Neural cell (in vitro differentiated cells): ENCODE data around the gene MTRF1L. TPM values are rescaled to one million over a fixed set of nuclear protein-coding genes. Genes with fewer than 3 reads are reported as not detected.
A peak's percentile ranks its signal among the peaks of the same experiment; 100 is the strongest.

ENCODE experiments used
- H2AFZ ChIP-seq: fragments of 200-600, 300-800 bp; sonication (generic), shearing (Covaris generic); 2 replicates; pipeline ENCODE4 v1.6.0; 2014; ENCODE audit warnings: low read depth, mild to moderate bottlenecking, antibody characterized with exemption, low read length, moderate library complexity
- H3F3A ChIP-seq: fragments of 200-600 bp; shearing (Covaris generic); 2 replicates; pipeline ENCODE4 v1.6.1; 2016; ENCODE audit warnings: mild to moderate bottlenecking, moderate library complexity, mixed read lengths, antibody characterized with exemption, low read length; ENCODE audit not compliant: insufficient read depth, poor library complexity, severe bottlenecking
- H3K27ac ChIP-seq: fragments of 200-600, 300-800 bp; sonication (generic), shearing (Covaris generic); 2 replicates; pipeline ENCODE4 v1.5.1; 2014; ENCODE audit warnings: mild to moderate bottlenecking, low read length, moderate library complexity
- H3K27me3 ChIP-seq: fragments of 300-800, 200-600 bp; sonication (generic), shearing (Covaris generic); 2 replicates; pipeline ENCODE4 v1.6.0; 2014; ENCODE audit warnings: mild to moderate bottlenecking, low read depth, low read length, moderate library complexity; ENCODE audit not compliant: insufficient read depth
- H3K36me3 ChIP-seq: fragments of 300-800, 200-600 bp; sonication (generic), shearing (Covaris generic); 2 replicates; pipeline ENCODE4 v1.5.1; 2014; ENCODE audit warnings: mild to moderate bottlenecking, antibody characterized with exemption, low read length, moderate library complexity; ENCODE audit not compliant: insufficient read depth
- H3K4me2 ChIP-seq: fragments of 300-800, 200-600 bp; sonication (generic), shearing (Covaris generic); 2 replicates; pipeline ENCODE4 v1.6.0; 2014; ENCODE audit warnings: mild to moderate bottlenecking, low read length
- H3K4me3 ChIP-seq: fragments of 300-800, 200-600 bp; sonication (generic), shearing (Covaris generic); 2 replicates; pipeline ENCODE4 v1.5.1; 2014; ENCODE audit warnings: mild to moderate bottlenecking, low read length, moderate library complexity
- H3K79me2 ChIP-seq: fragments of 200-600 bp; shearing (Covaris generic); replicated peaks from 2 replicates; pipeline ENCODE4 v1.6.0; 2014; ENCODE audit warnings: mild to moderate bottlenecking, low read length, moderate library complexity; ENCODE audit not compliant: insufficient read depth
- H3K9ac ChIP-seq: fragments of 300-800, 200-600 bp; sonication (generic), shearing (Covaris generic); 2 replicates; pipeline ENCODE4 v1.6.1; 2016; ENCODE audit warnings: mild to moderate bottlenecking, low read length, mixed read lengths
- H3K9me2 ChIP-seq: fragments of 200-600 bp; shearing (Covaris generic); 2 replicates; pipeline ENCODE4 v1.6.1; 2016; ENCODE audit warnings: mild to moderate bottlenecking, low read length, mixed read lengths; ENCODE audit not compliant: insufficient read depth
- H3K9me3 ChIP-seq: fragments of 200-600, 300-800 bp; sonication (generic), shearing (Covaris generic); 2 replicates; pipeline ENCODE4 v1.6.1; 2016; ENCODE audit warnings: mild to moderate bottlenecking, mixed run types, low read length, moderate library complexity, mixed read lengths
- H4K20me1 ChIP-seq: fragments of 200-600 bp; shearing (Covaris generic); 2 replicates; pipeline ENCODE4 v1.6.1; 2016; ENCODE audit warnings: mild to moderate bottlenecking, mixed run types; ENCODE audit not compliant: insufficient read depth
- EP300 ChIP-seq: fragments of 450-650 bp; conservative IDR thresholded peaks from 2 replicates; pipeline ENCODE4 v1.6.1; 2014; ENCODE audit warnings: antibody characterized with exemption, mild to moderate bottlenecking, moderate library complexity; ENCODE audit not compliant: poor library complexity, severe bottlenecking
- EZH2 ChIP-seq: fragments of 200-600, 300-800 bp; shearing (Covaris generic), sonication (generic); IDR thresholded peaks from 2 replicates; pipeline ENCODE4 v1.6.1; 2014; ENCODE audit warnings: antibody characterized with exemption, low read length, borderline replicate concordance, mild to moderate bottlenecking; ENCODE audit not compliant: insufficient read depth, poor library complexity, severe bottlenecking
- MXI1 ChIP-seq: fragments of 450-650 bp; conservative IDR thresholded peaks from 2 replicates; pipeline ENCODE4 v1.6.1; 2014; ENCODE audit warnings: antibody characterized with exemption, mild to moderate bottlenecking; ENCODE audit not compliant: poor library complexity, severe bottlenecking
- POLR2AphosphoS5 ChIP-seq: IDR thresholded peaks from 2 replicates; pipeline ENCODE4 v1.6.1; 2012
- RAD21 ChIP-seq: fragments of 450-650 bp; conservative IDR thresholded peaks from 2 replicates; pipeline ENCODE4 v1.6.1; 2014; ENCODE audit warnings: antibody characterized with exemption, mild to moderate bottlenecking, moderate library complexity
- SMC3 ChIP-seq: fragments of 450-650 bp; conservative IDR thresholded peaks from 2 replicates; pipeline ENCODE4 v1.6.1; 2014; ENCODE audit warnings: antibody characterized with exemption, mild to moderate bottlenecking, moderate library complexity; ENCODE audit not compliant: poor library complexity
- TAF1 ChIP-seq: IDR thresholded peaks from 2 replicates; pipeline ENCODE4 v1.6.1; 2012; ENCODE audit warnings: low read depth
- polyA plus RNA-seq: library from polyadenylated mRNA; depleted of rRNA; stranded (reverse); fragments of >200 nt; gene quantifications from 2 replicates; pipeline ENCODE4 v1.2.3, GENCODE V29; 2014
- TF ChIP-seq, protein P1 (sequence below): fragments of 450-650 bp; IDR thresholded peaks from 2 replicates; pipeline ENCODE4 v1.5.1; 2014; ENCODE audit warnings: antibody characterized with exemption, mild to moderate bottlenecking, moderate library complexity; ENCODE audit not compliant: poor library complexity, severe bottlenecking
- TF ChIP-seq, protein P2 (sequence below): IDR thresholded peaks from 2 replicates; pipeline ENCODE4 v1.6.1; 2012; ENCODE audit warnings: borderline replicate concordance

MTRF1L gene
- polyA plus RNA-seq, 1 donor from 2014 or later, result 14.0 TPM

GRCh38 chr6:153012856-153013255, 10.3 kb upstream of the MTRF1L start:
- Histone ChIP-seq H3F3A (no peaks in the 10 kb centered on the region), H3K36me3 (no peaks in the 10 kb centered on the region), H3K9me3 (no peaks in the 10 kb centered on the region), H2AFZ (no peak overlapping the region), H3K27me3 (no peaks in the 10 kb centered on the region), H3K9me2 (no peaks in the 10 kb centered on the region), H3K9ac (no peak overlapping the region), H3K79me2 (no peaks in the 10 kb centered on the region), H4K20me1 (no peaks in the 10 kb centered on the region), H3K27ac (no peak overlapping the region), H3K4me2 (no peak overlapping the region), H3K4me3 (no peak overlapping the region)
- TF ChIP-seq EZH2 (no peak), TAF1 (no peak), EP300 (no peak), POLR2AphosphoS5 (no peak), SMC3 (no peak), RAD21 (no peak)
- TF ChIP-seq, protein P1, sequence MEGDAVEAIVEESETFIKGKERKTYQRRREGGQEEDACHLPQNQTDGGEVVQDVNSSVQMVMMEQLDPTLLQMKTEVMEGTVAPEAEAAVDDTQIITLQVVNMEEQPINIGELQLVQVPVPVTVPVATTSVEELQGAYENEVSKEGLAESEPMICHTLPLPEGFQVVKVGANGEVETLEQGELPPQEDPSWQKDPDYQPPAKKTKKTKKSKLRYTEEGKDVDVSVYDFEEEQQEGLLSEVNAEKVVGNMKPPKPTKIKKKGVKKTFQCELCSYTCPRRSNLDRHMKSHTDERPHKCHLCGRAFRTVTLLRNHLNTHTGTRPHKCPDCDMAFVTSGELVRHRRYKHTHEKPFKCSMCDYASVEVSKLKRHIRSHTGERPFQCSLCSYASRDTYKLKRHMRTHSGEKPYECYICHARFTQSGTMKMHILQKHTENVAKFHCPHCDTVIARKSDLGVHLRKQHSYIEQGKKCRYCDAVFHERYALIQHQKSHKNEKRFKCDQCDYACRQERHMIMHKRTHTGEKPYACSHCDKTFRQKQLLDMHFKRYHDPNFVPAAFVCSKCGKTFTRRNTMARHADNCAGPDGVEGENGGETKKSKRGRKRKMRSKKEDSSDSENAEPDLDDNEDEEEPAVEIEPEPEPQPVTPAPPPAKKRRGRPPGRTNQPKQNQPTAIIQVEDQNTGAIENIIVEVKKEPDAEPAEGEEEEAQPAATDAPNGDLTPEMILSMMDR, result no peak

DNA sequence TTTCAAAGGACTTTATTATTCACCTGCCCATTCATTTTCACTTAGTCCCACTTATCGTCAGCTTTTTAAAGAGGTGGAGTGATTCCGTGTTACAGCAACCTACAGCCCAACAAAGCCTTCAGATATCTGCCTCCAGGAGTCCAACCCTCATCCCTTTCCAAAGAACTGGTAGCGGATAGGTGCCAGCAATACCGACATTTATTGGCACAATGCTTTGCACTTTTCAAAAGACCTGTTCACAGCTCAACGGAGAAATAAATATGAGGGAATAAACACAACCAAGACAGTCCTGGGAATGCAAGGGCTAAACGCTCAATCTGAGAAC, 819 bp upstream of the MTRF1L start:
- Histone ChIP-seq H2AFZ (peak overlapping the region; percentile 54), H3K27ac (peak overlapping the region; percentile 51), H3K4me2 (peak overlapping the region; percentile 97), H3F3A (peaks cover 6% of the 10 kb centered on the region), H3K9me3 (no peaks in the 10 kb centered on the region), H3K79me2 (peaks cover 49% of the 10 kb centered on the region), H3K9me2 (no peaks in the 10 kb centered on the region), H4K20me1 (no peaks in the 10 kb centered on the region), H3K27me3 (no peaks in the 10 kb centered on the region), H3K9ac (peak overlapping the region; percentile 70), H3K4me3 (peak overlapping the region; percentile 84), H3K36me3 (no peaks in the 10 kb centered on the region)
- TF ChIP-seq EZH2 (no peak), MXI1 (no peak), POLR2AphosphoS5 (no peak), RAD21 (no peak), EP300 (no peak), SMC3 (no peak), TAF1 (no peak)
- TF ChIP-seq, protein P1, result no peak
- TF ChIP-seq, protein P2, sequence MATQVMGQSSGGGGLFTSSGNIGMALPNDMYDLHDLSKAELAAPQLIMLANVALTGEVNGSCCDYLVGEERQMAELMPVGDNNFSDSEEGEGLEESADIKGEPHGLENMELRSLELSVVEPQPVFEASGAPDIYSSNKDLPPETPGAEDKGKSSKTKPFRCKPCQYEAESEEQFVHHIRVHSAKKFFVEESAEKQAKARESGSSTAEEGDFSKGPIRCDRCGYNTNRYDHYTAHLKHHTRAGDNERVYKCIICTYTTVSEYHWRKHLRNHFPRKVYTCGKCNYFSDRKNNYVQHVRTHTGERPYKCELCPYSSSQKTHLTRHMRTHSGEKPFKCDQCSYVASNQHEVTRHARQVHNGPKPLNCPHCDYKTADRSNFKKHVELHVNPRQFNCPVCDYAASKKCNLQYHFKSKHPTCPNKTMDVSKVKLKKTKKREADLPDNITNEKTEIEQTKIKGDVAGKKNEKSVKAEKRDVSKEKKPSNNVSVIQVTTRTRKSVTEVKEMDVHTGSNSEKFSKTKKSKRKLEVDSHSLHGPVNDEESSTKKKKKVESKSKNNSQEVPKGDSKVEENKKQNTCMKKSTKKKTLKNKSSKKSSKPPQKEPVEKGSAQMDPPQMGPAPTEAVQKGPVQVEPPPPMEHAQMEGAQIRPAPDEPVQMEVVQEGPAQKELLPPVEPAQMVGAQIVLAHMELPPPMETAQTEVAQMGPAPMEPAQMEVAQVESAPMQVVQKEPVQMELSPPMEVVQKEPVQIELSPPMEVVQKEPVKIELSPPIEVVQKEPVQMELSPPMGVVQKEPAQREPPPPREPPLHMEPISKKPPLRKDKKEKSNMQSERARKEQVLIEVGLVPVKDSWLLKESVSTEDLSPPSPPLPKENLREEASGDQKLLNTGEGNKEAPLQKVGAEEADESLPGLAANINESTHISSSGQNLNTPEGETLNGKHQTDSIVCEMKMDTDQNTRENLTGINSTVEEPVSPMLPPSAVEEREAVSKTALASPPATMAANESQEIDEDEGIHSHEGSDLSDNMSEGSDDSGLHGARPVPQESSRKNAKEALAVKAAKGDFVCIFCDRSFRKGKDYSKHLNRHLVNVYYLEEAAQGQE, result no peak
